Spleen (tissue), 11 donors: ENCODE data around the gene TMEM38A. TPM values are rescaled to one million over a fixed set of nuclear protein-coding genes. Genes with fewer than 3 reads are reported as not detected.
"Not testable (repeated sequence)": the region's sequence is repeated elsewhere in the genome, so short reads cannot be mapped to it uniquely, and the experiment has no call there.

Experiments used
- DNase-seq: peaks from one replicate; pipeline ENCODE4 v3.0.0-alpha.2; 2020
- H3K27ac ChIP-seq, 8 donors: fragments of 200-600 bp; sonication (generic) in 7 of 8; 1 replicate in 4 of 8; 2 replicates in 4 of 8; pipeline versions ENCODE4 v1.5.0 to v1.8.0; 2016 to 2021; ENCODE audit warnings: inconsistent platforms in 4 of 8, mild to moderate bottlenecking in 4 of 8, moderate library complexity in 1 of 8
- H3K27me3 ChIP-seq, 7 donors: fragments of 200-600 bp; sonication (generic) in 6 of 7; replicated peaks in 1 of 7; 1 replicate in 4 of 7; 2 replicates in 3 of 7; pipeline versions ENCODE4 v1.5.0 to v1.8.0; 2016 to 2021; ENCODE audit warnings: inconsistent platforms in 3 of 7, mild to moderate bottlenecking in 1 of 7
- H3K36me3 ChIP-seq, 6 donors: fragments of 200-600 bp; sonication (generic) in 5 of 6; 1 replicate in 4 of 6; 2 replicates in 2 of 6; pipeline versions ENCODE4 v1.5.0 to v1.8.0; 2016 to 2021; ENCODE audit warnings: inconsistent platforms in 2 of 6
- H3K4me1 ChIP-seq, 6 donors: fragments of 200-600 bp; sonication (generic) in 5 of 6; 1 replicate in 3 of 6; 2 replicates in 3 of 6; pipeline versions ENCODE4 v1.5.0 to v1.8.0; 2016 to 2021; ENCODE audit warnings: inconsistent platforms in 3 of 6
- H3K4me3 ChIP-seq, 8 donors: fragments of 200-600 bp; sonication (generic) in 7 of 8; 1 replicate in 4 of 8; 2 replicates in 4 of 8; pipeline versions ENCODE4 v1.5.0 to v1.8.0; 2016 to 2021; ENCODE audit warnings: inconsistent platforms in 4 of 8, mild to moderate bottlenecking in 4 of 8, moderate library complexity in 2 of 8
- H3K9me3 ChIP-seq, 8 donors: fragments of 200-600 bp; sonication (generic) in 7 of 8; 1 replicate in 4 of 8; 2 replicates in 4 of 8; pipeline versions ENCODE4 v1.5.0 to v1.8.0; 2016 to 2021; ENCODE audit warnings: inconsistent platforms in 4 of 8
- POLR2A ChIP-seq, 3 donors: fragments of 450-650 bp; IDR thresholded peaks; one replicate each; pipeline ENCODE4 v1.5.1; 2017; ENCODE audit warnings: antibody characterized with exemption in 3 of 3, mild to moderate bottlenecking in 1 of 3
- POLR2AphosphoS5 ChIP-seq, 3 donors: sonication (generic); formaldehyde crosslinking; IDR thresholded peaks; one replicate each; pipeline ENCODE4 v1.5.1; 2017; ENCODE audit warnings: antibody characterized with exemption in 3 of 3
- WGBS, 5 donors: extraction: QIAGEN DNeasy Blood & Tissue Kit in 3 of 5; methylation state at CpG; one replicate each; pipeline versions ENCODE4 v1.1.5 to v1.1.7; 2013 to 2018; 5-methylcytosine and 5-hydroxymethylcytosine counted together
- intact Hi-C: fragments of 100-400 bp; cut with DNase I; formaldehyde crosslinking; loops from one replicate; pipeline ENCODE4 v1.15.0; 2023; ENCODE audit warnings: low total_unique reads
- polyA plus RNA-seq, 3 donors: library from polyadenylated mRNA; stranded (reverse); fragments of 200-250 nt; gene quantifications; one replicate each; pipeline ENCODE4 v1.2.1, GENCODE V29; 2013
- total RNA-seq, 7 donors: library from RNA; depleted of rRNA in 3 of 7; stranded (reverse); fragments of >200 nt in 3 of 7; fragmentation: NEBNext Ultra II Directional in 4 of 7; extraction: Animal tissue kit (Norgen Biotek cat#: 25700) in 4 of 7; gene quantifications; one replicate each; pipeline versions ENCODE4 v1.1.0 to v1.2.1, GENCODE V29; 2016 to 2021
- TF ChIP-seq, protein P1 (sequence below), 11 experiments: fragments of 200-600 bp in 7 of 11; fragments of 450-650 bp in 4 of 11; sonication (generic) in 4 of 11; IDR thresholded peaks in 8 of 11; conservative IDR thresholded peaks in 3 of 11; 1 replicate in 7 of 11; 2 replicates in 4 of 11; pipeline versions ENCODE4 v1.4.0 to v1.8.0; 2016 to 2021; ENCODE audit warnings: antibody characterized with exemption in 11 of 11, inconsistent platforms in 4 of 11, mild to moderate bottlenecking in 1 of 11
- donor health status: healthy with polysubstance abuse.
- donor health status: DM: no; HTN: no; CAD: no; lungs with moderate emphysema.
- donor health status: DM: no; HTN: no; CAD: no.
- donor health status: Bipolar disorder and iron deficiency.
- donor health status: healthy.
- donor health status: DM: no; HTN: no; CAD: no.
- donor health status: DM: yes; HTN: yes; CAD: no.

Gene TMEM38A
- total and polyA plus RNA-seq, 10 donors: 1.5 to 5.4 (median 2.8) TPM

DNA sequence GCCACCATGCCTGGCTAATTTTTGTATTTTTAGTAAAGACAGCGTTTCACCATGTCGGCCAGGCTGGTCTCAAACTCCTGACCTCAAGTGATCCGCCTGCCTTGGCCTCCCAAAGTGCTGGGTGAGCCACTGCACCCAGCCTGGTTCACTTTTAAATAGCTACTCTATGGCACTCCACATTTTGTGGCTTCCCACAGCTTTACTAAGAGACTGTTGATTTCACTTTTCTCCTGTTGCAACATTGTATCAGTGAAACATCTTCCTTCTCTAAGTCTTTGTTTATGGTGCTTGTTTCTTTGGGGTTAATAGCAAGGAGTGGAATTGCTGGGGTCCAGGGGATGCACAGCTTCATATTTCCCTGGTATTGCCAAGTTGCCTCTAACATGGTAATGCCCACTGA is 12.3 kb downstream of the TMEM38A start:
- intact Hi-C loops: no loop called here
- Histone ChIP-seq H3K4me1 (peaks cover 0 to 22% (median 0%) of the 10 kb centered on the region in 6 donors), H3K27ac (peak overlapping the region in 6 of 8 donors; percentile 5 to 70 (median 54)), H3K27me3 (no peaks in the 10 kb centered on the region), H3K36me3 (peaks cover 0 to 5% (median 0%) of the 10 kb centered on the region in 6 donors), H3K4me3 (no peak overlapping the region), H3K9me3 (no peaks in the 10 kb centered on the region)
- no peak for DNase-seq
- 75 to 98% (median 86%) methylated on average over 3 of the region's 3 CpGs for WGBS, 5 donors
- no peak for TF ChIP-seq POLR2AphosphoS5 (IDR thresholded peaks at IDR 0.05)
- TF ChIP-seq, protein P1, sequence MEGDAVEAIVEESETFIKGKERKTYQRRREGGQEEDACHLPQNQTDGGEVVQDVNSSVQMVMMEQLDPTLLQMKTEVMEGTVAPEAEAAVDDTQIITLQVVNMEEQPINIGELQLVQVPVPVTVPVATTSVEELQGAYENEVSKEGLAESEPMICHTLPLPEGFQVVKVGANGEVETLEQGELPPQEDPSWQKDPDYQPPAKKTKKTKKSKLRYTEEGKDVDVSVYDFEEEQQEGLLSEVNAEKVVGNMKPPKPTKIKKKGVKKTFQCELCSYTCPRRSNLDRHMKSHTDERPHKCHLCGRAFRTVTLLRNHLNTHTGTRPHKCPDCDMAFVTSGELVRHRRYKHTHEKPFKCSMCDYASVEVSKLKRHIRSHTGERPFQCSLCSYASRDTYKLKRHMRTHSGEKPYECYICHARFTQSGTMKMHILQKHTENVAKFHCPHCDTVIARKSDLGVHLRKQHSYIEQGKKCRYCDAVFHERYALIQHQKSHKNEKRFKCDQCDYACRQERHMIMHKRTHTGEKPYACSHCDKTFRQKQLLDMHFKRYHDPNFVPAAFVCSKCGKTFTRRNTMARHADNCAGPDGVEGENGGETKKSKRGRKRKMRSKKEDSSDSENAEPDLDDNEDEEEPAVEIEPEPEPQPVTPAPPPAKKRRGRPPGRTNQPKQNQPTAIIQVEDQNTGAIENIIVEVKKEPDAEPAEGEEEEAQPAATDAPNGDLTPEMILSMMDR (IDR thresholded peaks at IDR 0.05 in 8 of 11, conservative IDR thresholded peaks at IDR 0.05 in 3 of 11): no peak
- no peak for TF ChIP-seq POLR2A (IDR thresholded peaks at IDR 0.05)

DNA sequence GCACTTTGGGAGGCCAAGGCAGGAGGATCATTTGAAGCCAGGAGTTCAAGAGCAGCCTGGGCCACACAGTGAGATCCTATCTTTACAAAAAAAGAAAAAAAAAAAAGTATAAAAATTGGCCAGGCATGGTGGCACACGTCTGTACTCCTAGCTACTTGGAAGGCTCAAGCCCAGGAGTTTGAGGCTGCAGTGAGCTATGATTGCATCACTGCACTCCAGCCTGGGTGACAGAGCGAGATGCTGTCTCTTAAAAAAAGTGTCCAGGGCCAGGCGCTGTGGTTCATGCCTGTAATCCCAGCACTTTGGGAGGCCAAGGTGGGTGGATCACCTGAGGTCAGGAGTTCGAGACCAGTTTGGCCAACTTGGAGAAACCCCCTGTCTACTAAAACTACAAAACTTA is 12.9 kb downstream of the TMEM38A start:
- intact Hi-C loops, H3K27me3 ChIP-seq, H3K4me3 ChIP-seq, H3K36me3 ChIP-seq, DNase-seq, H3K9me3 ChIP-seq: not testable (repeated sequence)
- Histone ChIP-seq H3K27ac (peak overlapping the region in 4 of 8 donors; percentile 5 to 70 (median 63)), H3K4me1 (peaks cover 0 to 22% (median 0%) of the 10 kb centered on the region in 6 donors)
- WGBS, 5 donors: 64 to 91% (median 75%) methylated on average over 4 of the region's 4 CpGs

DNA sequence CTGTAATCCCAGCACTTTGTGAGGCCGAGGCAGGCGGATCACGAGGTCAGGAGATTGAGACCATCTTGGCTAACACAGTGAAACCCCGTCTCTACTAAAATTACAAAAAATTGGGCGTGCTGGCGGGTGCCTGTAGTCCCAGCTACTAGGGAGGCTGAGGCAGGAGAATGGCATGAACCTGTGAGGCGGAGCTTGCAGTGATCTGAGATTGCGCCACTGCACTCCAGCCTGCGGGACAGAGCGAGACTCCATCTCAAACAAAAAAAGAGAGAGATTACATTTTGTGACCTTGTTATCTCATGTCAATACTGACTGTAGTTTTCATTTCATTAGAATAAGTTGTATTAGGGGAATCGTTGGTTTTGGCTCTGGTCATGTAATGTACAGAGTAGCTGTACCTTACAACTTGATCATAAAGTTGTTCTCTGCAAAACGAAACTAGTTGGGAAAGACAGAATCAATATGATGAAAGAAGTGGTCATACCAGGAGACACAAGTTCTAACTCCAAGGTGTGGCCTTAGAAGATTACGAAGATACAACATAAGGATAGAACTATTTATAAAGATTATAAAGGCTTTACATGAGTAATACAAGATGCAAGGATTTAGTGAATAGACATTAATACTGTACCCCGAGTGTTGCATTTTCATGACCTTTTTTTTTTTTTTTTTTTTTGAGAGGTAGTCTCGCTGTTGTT is 15.3 kb downstream of the TMEM38A start:
- H3K4me3 ChIP-seq: no peak overlapping the region
- H3K27ac ChIP-seq: peak overlapping the region in 3 of 8 donors; percentile 21 to 51 (median 49)
- H3K36me3 ChIP-seq: peaks cover 0 to 18% (median 11%) of the 10 kb centered on the region in 6 donors
- H3K9me3 ChIP-seq: peaks cover 0 to 15% (median 10%) of the 10 kb centered on the region in 8 donors
- 84 to 93% (median 87%) methylated on average over 15 of the region's 15 CpGs for WGBS, 5 donors
- intact Hi-C loops: no loop called here
- TF ChIP-seq POLR2AphosphoS5 (IDR thresholded peaks at IDR 0.05): no peak
- TF ChIP-seq, protein P1 (IDR thresholded peaks at IDR 0.05 in 8 of 11, conservative IDR thresholded peaks at IDR 0.05 in 3 of 11): no peak
- DNase-seq: no peak
- peaks cover 0 to 22% (median 0%) of the 10 kb centered on the region in 6 donors for H3K4me1 ChIP-seq
- H3K27me3 ChIP-seq: no peaks in the 10 kb centered on the region

DNA sequence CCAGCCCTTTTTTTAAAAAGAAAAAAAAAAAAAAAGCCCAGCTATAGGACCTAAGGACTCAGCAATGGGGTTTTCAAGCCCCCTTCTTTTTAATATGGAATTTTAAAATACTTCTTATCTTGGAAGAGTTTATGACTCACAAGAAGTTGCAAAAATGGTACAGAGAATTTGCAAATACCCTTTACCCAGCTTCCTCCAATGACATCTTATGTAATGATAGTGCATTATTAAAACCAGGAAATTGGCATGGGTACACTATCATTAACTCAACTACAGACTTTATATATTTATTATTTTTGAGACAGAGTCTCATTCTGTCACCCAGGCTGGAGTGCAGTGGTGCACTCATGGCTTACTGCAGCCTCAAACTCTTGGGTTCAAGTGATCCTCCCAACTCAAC is 16.1 kb downstream of the TMEM38A start:
- intact Hi-C loops: no loop called here
- H3K36me3 ChIP-seq: peaks cover 0 to 26% (median 16%) of the 10 kb centered on the region in 6 donors
- no peak overlapping the region for H3K4me3 ChIP-seq
- peaks cover 0 to 22% (median 0%) of the 10 kb centered on the region in 6 donors for H3K4me1 ChIP-seq
- peaks cover 0 to 23% (median 17%) of the 10 kb centered on the region in 8 donors for H3K9me3 ChIP-seq
- no peak for TF ChIP-seq POLR2AphosphoS5 (IDR thresholded peaks at IDR 0.05)
- TF ChIP-seq POLR2A (IDR thresholded peaks at IDR 0.05): no peak
- TF ChIP-seq, protein P1 (IDR thresholded peaks at IDR 0.05 in 8 of 11, conservative IDR thresholded peaks at IDR 0.05 in 3 of 11): no peak
- DNase-seq: no peak
- H3K27me3 ChIP-seq: no peaks in the 10 kb centered on the region
- H3K27ac ChIP-seq: peak overlapping the region in 3 of 8 donors; percentile 21 to 51 (median 49)
